ENCODE results near the gene SLFN12L. TPM values are rescaled to one million over a fixed set of nuclear protein-coding genes. Genes with fewer than 3 reads are reported as not detected.
"Not testable (repeated sequence)": the region's sequence is repeated elsewhere in the genome, so short reads cannot be mapped to it uniquely, and the experiment has no call there.

The SLFN12L gene
- total and polyA plus RNA-seq, 4 donors = 0.11 to 0.30 (median 0.22) TPM; not detected in 1

DNA sequence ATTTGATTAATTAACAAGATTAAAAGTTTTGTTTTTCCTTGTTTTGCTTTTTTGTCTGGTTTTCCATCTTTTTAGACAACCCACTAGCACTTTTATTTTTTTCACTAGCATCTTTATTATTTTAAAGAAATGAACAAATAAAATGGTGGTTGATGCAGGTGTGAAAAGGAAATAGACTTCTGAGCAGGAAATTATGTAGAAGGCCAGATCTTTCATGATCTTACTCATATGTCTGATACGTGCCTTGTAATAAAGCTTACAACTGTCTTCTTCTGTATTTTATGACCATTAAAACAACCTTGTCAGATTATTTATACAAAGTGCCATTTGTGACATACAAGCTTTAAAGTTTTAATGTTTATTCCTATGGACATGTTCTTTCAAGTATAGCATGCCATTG, 6.3 kb downstream of the SLFN12L start:
- no peak overlapping the region for H3K27ac ChIP-seq (ENCODE audit: low read depth, low read length)
- no peaks in the 10 kb centered on the region for H3K27me3 ChIP-seq (ENCODE audit: control insufficient read depth, insufficient read depth, low read length)
- no peaks in the 10 kb centered on the region for H3K4me1 ChIP-seq (ENCODE audit: control insufficient read depth, insufficient read depth, low read length)
- no peak for DNase-seq (ENCODE audit: low read depth in 4 of 6, low spot score in 6 of 6)
- no peaks in the 10 kb centered on the region for H3K9me3 ChIP-seq (ENCODE audit: control insufficient read depth, insufficient read depth, low read length)
- H3K4me3 ChIP-seq (ENCODE audit: low read depth, low read length) = no peak overlapping the region
- no CpG with 5 or more reads among the region's 1 CpG for WGBS (ENCODE audit: insufficient coverage)
- H3K36me3 ChIP-seq (ENCODE audit: control insufficient read depth, insufficient read depth, low read length) = no peaks in the 10 kb centered on the region

DNA sequence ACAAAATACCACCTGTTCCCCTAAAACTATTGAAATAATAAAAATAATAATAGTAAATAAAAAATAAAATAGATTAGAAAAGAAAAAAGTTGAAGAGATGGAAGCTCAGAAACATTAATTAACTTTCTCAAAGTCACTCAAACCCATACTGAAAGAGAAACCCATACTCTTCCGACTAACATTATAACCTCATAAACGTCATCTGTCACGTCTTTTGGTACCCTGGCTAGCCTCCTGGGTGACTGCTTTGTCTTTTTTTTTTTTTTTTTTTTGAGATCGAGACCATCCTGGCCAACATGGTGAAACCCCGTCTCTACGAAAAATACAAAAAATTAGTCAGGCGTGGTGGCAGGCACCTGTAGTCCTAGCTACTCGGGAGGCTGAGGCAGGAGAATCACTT, 7.6 kb downstream of the SLFN12L start:
- Histone ChIP-seq H3K4me1 (ENCODE audit: control insufficient read depth, insufficient read depth, low read length) (no peaks in the 10 kb centered on the region), H3K4me3 (ENCODE audit: low read depth, low read length) (no peak overlapping the region), H3K36me3 (ENCODE audit: control insufficient read depth, insufficient read depth, low read length) (no peaks in the 10 kb centered on the region), H3K27me3 (ENCODE audit: control insufficient read depth, insufficient read depth, low read length) (no peaks in the 10 kb centered on the region), H3K27ac (ENCODE audit: low read depth, low read length) (no peak overlapping the region), H3K9me3 (ENCODE audit: control insufficient read depth, insufficient read depth, low read length) (no peaks in the 10 kb centered on the region)
- WGBS (ENCODE audit: insufficient coverage) = 86% methylated on average over 5 of the region's 8 CpGs
- no peak for DNase-seq (ENCODE audit: low read depth in 4 of 6, low spot score in 6 of 6)

DNA sequence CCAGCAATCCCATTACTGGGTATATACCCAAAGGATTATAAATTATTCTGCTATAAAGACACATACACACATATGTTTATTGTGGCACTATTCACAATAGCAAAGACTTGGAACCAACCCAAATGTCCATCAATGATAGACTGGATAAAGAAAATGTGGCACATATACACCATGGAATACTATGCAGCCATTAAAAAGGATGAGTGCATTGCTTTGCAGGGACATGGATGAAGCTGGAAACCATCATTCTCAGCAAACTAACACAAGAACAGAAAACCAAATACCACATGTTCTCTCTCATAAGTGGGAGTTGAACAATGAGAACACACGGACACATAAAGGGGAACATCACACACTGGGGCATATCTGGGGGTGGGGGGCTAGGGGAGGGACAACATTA, 8.2 kb downstream of the SLFN12L start:
- not testable (repeated sequence) for H3K4me1 ChIP-seq (ENCODE audit: control insufficient read depth, insufficient read depth, low read length); H3K4me3 ChIP-seq (ENCODE audit: low read depth, low read length); DNase-seq (ENCODE audit: low read depth in 4 of 6, low spot score in 6 of 6); H3K27me3 ChIP-seq (ENCODE audit: control insufficient read depth, insufficient read depth, low read length); H3K9me3 ChIP-seq (ENCODE audit: control insufficient read depth, insufficient read depth, low read length); H3K27ac ChIP-seq (ENCODE audit: low read depth, low read length); H3K36me3 ChIP-seq (ENCODE audit: control insufficient read depth, insufficient read depth, low read length)
- no CpG with 5 or more reads among the region's 1 CpG for WGBS (ENCODE audit: insufficient coverage)

DNA sequence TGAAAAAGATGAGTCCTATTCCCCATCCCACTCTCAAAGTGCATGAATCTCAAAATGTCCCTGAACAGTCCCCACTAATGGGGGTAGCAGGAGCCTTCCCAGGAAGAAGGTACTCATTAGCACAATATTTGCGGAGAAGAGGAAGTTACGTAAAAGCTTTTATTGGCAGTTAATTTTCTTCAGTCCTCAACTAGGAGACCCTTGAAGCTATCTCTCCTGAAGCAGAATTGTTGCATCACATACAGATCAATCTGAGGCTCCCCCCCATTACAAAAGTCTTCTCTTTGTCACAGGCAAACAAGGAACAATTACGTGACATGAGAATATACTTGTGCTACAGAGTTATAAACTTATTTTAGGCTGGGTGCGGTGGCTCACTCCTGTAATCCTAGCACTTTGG, 14.2 kb downstream of the SLFN12L start:
- Histone ChIP-seq H3K27ac (ENCODE audit: low read depth, low read length) (no peak overlapping the region), H3K27me3 (ENCODE audit: control insufficient read depth, insufficient read depth, low read length) (no peaks in the 10 kb centered on the region), H3K4me3 (ENCODE audit: low read depth, low read length) (no peak overlapping the region), H3K4me1 (ENCODE audit: control insufficient read depth, insufficient read depth, low read length) (no peaks in the 10 kb centered on the region), H3K9me3 (ENCODE audit: control insufficient read depth, insufficient read depth, low read length) (no peaks in the 10 kb centered on the region), H3K36me3 (ENCODE audit: control insufficient read depth, insufficient read depth, low read length) (no peaks in the 10 kb centered on the region)
- WGBS (ENCODE audit: insufficient coverage) = 100% methylated on average over 1 of the region's 4 CpGs
- no peak for DNase-seq (ENCODE audit: low read depth in 4 of 6, low spot score in 6 of 6)

DNA sequence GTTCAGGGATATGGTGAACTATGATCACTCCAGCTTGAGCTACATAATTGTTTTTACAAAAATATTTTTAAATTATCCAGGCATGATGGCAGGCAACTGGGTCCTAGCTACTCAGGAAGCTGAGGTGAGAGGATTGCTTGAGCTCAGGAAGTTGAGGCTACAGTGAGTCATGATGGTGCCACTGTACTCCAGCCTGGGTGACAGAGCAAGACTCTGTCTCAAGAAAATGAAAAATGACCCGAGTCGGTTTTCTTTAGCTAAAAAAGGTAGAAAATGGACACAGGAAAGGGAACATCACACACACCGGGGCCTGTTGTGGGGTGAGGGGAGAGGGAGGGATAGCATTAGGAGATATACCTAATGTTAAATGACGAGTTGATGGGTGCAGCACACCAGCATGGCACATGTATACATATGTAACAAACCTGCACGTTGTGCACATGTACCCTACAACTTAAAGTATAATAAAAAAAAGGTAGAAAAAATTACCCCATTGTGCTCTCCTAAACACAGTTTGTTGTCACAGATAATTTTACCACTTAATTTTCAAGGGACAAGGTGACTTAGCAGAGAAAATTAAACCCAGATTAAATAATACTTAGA, 15.7 kb downstream of the SLFN12L start:
- H3K9me3 ChIP-seq (ENCODE audit: control insufficient read depth, insufficient read depth, low read length); H3K27ac ChIP-seq (ENCODE audit: low read depth, low read length); H3K36me3 ChIP-seq (ENCODE audit: control insufficient read depth, insufficient read depth, low read length); DNase-seq (ENCODE audit: low read depth in 4 of 6, low spot score in 6 of 6); H3K4me1 ChIP-seq (ENCODE audit: control insufficient read depth, insufficient read depth, low read length); H3K27me3 ChIP-seq (ENCODE audit: control insufficient read depth, insufficient read depth, low read length); H3K4me3 ChIP-seq (ENCODE audit: low read depth, low read length): not testable (repeated sequence)
- WGBS (ENCODE audit: insufficient coverage) = no CpG with 5 or more reads among the region's 5 CpGs

DNA sequence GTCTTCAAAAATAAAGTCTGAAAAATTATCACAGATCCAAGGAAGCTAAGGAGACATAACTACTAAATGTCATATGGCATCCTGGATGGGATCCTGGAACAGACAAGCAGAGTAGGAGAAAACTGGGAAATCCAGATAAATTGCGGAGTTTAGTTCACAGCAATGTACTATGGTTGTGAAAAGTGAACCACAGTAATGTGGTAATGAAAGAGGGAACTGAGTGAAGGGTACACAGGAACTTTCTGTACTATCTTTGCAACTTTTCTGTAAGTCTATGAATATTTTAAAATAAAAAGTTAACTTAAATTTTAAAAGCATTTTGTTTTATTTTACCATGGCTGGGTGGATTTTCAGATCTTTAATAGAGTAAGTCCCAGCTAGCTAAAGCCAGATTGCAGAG, 16.3 kb downstream of the SLFN12L start:
- H3K36me3 ChIP-seq (ENCODE audit: control insufficient read depth, insufficient read depth, low read length) = no peaks in the 10 kb centered on the region
- no peaks in the 10 kb centered on the region for H3K9me3 ChIP-seq (ENCODE audit: control insufficient read depth, insufficient read depth, low read length)
- peaks cover 3% of the 10 kb centered on the region for H3K27me3 ChIP-seq (ENCODE audit: control insufficient read depth, insufficient read depth, low read length)
- no peak overlapping the region for H3K27ac ChIP-seq (ENCODE audit: low read depth, low read length)
- H3K4me3 ChIP-seq (ENCODE audit: low read depth, low read length) = no peak overlapping the region
- 100% methylated on average over 1 of the region's 1 CpG for WGBS (ENCODE audit: insufficient coverage)
- H3K4me1 ChIP-seq (ENCODE audit: control insufficient read depth, insufficient read depth, low read length) = no peaks in the 10 kb centered on the region
- DNase-seq (ENCODE audit: low read depth in 4 of 6, low spot score in 6 of 6) = no peak

DNA sequence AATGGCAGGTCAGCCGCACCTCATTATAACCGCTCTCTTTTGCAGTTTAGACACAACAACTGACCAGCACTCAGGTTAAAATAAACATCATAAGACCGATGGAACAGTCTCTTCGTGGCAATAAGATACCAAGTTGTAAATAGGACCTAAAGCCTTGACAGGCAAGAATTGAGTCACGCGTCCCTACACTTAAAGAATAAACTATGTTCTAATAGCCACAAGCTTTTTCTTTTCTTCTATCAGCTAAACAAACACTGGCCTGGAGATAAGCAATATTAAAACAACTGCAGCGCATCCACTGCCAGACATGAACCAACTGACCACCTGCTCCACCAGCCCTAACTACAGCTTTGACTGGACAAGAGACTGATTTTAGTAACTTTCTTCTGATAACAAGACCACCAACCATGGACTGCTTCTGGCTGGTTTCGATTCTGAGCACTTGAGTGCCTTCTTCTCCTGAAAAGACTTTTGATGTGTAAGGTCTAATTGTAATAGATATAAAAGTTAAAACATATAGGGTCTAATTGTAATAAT, 17.5 kb downstream of the SLFN12L start:
- no peak for DNase-seq (ENCODE audit: low read depth in 4 of 6, low spot score in 6 of 6)
- no peaks in the 10 kb centered on the region for H3K4me1 ChIP-seq (ENCODE audit: control insufficient read depth, insufficient read depth, low read length)
- WGBS (ENCODE audit: insufficient coverage) = 100% methylated on average over 4 of the region's 8 CpGs
- H3K4me3 ChIP-seq (ENCODE audit: low read depth, low read length) = no peak overlapping the region
- no peaks in the 10 kb centered on the region for H3K36me3 ChIP-seq (ENCODE audit: control insufficient read depth, insufficient read depth, low read length)
- no peaks in the 10 kb centered on the region for H3K9me3 ChIP-seq (ENCODE audit: control insufficient read depth, insufficient read depth, low read length)
- peaks cover 9% of the 10 kb centered on the region for H3K27me3 ChIP-seq (ENCODE audit: control insufficient read depth, insufficient read depth, low read length)
- no peak overlapping the region for H3K27ac ChIP-seq (ENCODE audit: low read depth, low read length)

DNA sequence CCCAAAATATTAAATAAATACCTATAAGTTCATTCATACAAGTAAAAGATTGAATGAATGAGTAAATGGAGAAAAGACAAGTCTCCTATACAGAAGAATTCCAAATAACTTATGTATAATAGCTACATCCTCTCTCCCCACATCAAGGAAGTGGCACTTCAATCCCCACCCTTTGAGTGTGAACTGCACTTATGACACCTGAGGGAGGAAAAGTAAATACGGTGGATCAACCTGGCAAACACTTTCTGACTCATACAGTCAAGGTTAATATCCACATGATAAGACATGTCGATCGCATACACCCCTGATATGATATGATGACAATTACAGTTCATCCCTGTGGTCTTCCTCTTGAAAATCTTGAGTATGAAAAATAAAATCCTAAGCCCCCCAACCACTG, 18.0 kb downstream of the SLFN12L start:
- no peak overlapping the region for H3K4me3 ChIP-seq (ENCODE audit: low read depth, low read length)
- H3K27me3 ChIP-seq (ENCODE audit: control insufficient read depth, insufficient read depth, low read length) = peaks cover 14% of the 10 kb centered on the region
- WGBS (ENCODE audit: insufficient coverage) = 100% methylated on average over 2 of the region's 3 CpGs
- H3K27ac ChIP-seq (ENCODE audit: low read depth, low read length) = no peak overlapping the region
- H3K9me3 ChIP-seq (ENCODE audit: control insufficient read depth, insufficient read depth, low read length) = no peaks in the 10 kb centered on the region
- DNase-seq (ENCODE audit: low read depth in 4 of 6, low spot score in 6 of 6) = no peak
- H3K4me1 ChIP-seq (ENCODE audit: control insufficient read depth, insufficient read depth, low read length) = no peaks in the 10 kb centered on the region
- no peaks in the 10 kb centered on the region for H3K36me3 ChIP-seq (ENCODE audit: control insufficient read depth, insufficient read depth, low read length)

DNA sequence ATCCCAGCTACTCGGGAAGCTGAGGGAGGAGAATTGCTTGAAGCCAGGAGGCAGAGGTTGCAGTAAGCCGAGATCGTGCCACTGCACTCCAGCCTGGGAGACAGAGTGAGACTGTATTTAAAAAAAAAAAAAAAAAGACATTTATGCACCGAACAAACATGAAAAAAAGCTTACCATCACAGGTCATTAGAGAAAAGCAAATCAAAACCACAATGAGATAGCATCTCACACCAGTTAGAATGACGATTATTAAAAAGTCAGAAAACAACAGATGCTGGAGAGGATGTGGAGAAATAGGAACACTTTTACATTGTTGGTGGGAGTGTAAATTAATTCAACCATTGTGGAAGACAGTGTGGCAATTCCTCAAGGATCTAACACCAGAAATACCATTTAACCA, 19.0 kb downstream of the SLFN12L start:
- H3K36me3 ChIP-seq (ENCODE audit: control insufficient read depth, insufficient read depth, low read length) = not testable (repeated sequence)
- H3K27me3 ChIP-seq (ENCODE audit: control insufficient read depth, insufficient read depth, low read length) = peaks cover 16% of the 10 kb centered on the region
- no CpG with 5 or more reads among the region's 5 CpGs for WGBS (ENCODE audit: insufficient coverage)

DNA sequence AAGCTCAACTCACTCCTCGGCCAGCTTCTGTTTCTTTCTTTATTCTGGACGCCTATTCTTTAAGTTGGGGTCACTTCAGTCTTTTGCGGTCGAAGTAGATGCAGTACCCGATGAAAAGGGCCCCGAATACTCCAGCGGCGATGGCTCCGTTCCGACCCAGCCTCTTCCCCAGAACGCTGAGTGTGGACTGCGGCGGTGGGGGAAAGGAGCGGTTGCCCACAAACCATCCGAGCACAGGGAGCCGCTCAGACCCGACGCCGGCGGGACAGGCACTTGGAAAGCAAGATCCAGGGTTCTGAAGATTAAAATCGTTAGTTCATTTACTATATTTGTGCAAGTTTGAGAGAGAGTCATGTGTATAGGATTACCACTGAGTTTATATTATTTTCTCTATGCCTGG, 22.5 kb downstream of the SLFN12L start:
- H3K9me3 ChIP-seq (ENCODE audit: control insufficient read depth, insufficient read depth, low read length) = no peaks in the 10 kb centered on the region
- H3K36me3 ChIP-seq (ENCODE audit: control insufficient read depth, insufficient read depth, low read length) = no peaks in the 10 kb centered on the region
- H3K4me1 ChIP-seq (ENCODE audit: control insufficient read depth, insufficient read depth, low read length) = no peaks in the 10 kb centered on the region
- H3K27ac ChIP-seq (ENCODE audit: low read depth, low read length) = no peak overlapping the region
- no peak for DNase-seq (ENCODE audit: low read depth in 4 of 6, low spot score in 6 of 6)
- peaks cover 18% of the 10 kb centered on the region for H3K27me3 ChIP-seq (ENCODE audit: control insufficient read depth, insufficient read depth, low read length)
- no peak overlapping the region for H3K4me3 ChIP-seq (ENCODE audit: low read depth, low read length)
- WGBS (ENCODE audit: insufficient coverage) = 36% methylated on average over 15 of the region's 21 CpGs

More for the DNA sequence above, 19.0 kb downstream of the SLFN12L start:
- not testable (repeated sequence) for H3K4me3 ChIP-seq (ENCODE audit: low read depth, low read length); DNase-seq (ENCODE audit: low read depth in 4 of 6, low spot score in 6 of 6); H3K4me1 ChIP-seq (ENCODE audit: control insufficient read depth, insufficient read depth, low read length); H3K9me3 ChIP-seq (ENCODE audit: control insufficient read depth, insufficient read depth, low read length); H3K27ac ChIP-seq (ENCODE audit: low read depth, low read length)
